SK-N-SH (cell line): ENCODE results near the gene BICC1. TPM values are rescaled to one million over a fixed set of nuclear protein-coding genes. Genes with fewer than 3 reads are reported as not detected.

Experiments
- CTCF ChIA-PET: fragments of 300-600, 350-600 bp; formaldehyde crosslinking; extraction: SDS; loops from one replicate; lab custom pipeline; 2021; lab: Yijun Ruan, JAX
- POLR2A ChIA-PET: fragments of 350-600 bp; sonication (Branson Sonifier 250); formaldehyde crosslinking; extraction: SDS; loops from one replicate; lab custom pipeline; 2020; ENCODE audit warnings: antibody characterized with exemption, inconsistent platforms; lab: Yijun Ruan, JAX
- DNase-seq: peaks from one replicate; pipeline ENCODE4 v3.0.0; 2012
- H2AFZ ChIP-seq: fragments of 200-600 bp; sonication (generic); 2 replicates; pipeline ENCODE4 v1.8.1; 2016; ENCODE audit warnings: antibody characterized with exemption, mild to moderate bottlenecking, low read depth
- H3F3A ChIP-seq: fragments of 200-600 bp; sonication (generic); replicated peaks from 2 replicates; pipeline ENCODE3; 2016; ENCODE audit warnings: antibody characterized with exemption, mild to moderate bottlenecking; ENCODE audit not compliant: insufficient read depth
- H3K27ac ChIP-seq, 2 experiments: fragments of 200-500 bp in 1 of 2; fragments of 200-600 bp in 1 of 2; sonication (Bioruptor generic) in 1 of 2; sonication (generic), shearing (Covaris generic) in 1 of 2; 2 replicates each; pipeline versions ENCODE4 v1.5.1 to v1.6.1; 2014 to 2016; ENCODE audit warnings: low read depth in 2 of 2, inconsistent platforms in 1 of 2, low read length in 1 of 2, mild to moderate bottlenecking in 1 of 2, mixed read lengths in 1 of 2
- H3K27me3 ChIP-seq: fragments of 200-600 bp; sonication (generic), shearing (Covaris generic); 2 replicates; pipeline ENCODE4 v1.6.1; 2016; ENCODE audit warnings: mixed run types; ENCODE audit not compliant: insufficient read depth
- H3K36me3 ChIP-seq, 2 experiments: fragments of 200-500 bp in 1 of 2; fragments of 200-600 bp in 1 of 2; sonication (Bioruptor generic) in 1 of 2; sonication (generic) in 1 of 2; replicated peaks in 1 of 2; 2 replicates each; pipeline versions ENCODE3 to v1.5.1; 2014 to 2016; ENCODE audit warnings: low read length in 1 of 2, mild to moderate bottlenecking in 1 of 2; ENCODE audit not compliant: insufficient read depth in 2 of 2, control insufficient read depth in 1 of 2
- H3K4me1 ChIP-seq, 2 experiments: fragments of 200-500 bp in 1 of 2; fragments of 200-600 bp in 1 of 2; sonication (Bioruptor generic) in 1 of 2; sonication (generic), shearing (Covaris generic) in 1 of 2; 2 replicates each; pipeline versions ENCODE4 v1.5.1 to v1.6.1; 2014 to 2016; ENCODE audit warnings: low read depth in 1 of 2, low read length in 1 of 2, mixed run types in 1 of 2; ENCODE audit not compliant: insufficient read depth in 2 of 2, control insufficient read depth in 1 of 2
- H3K4me2 ChIP-seq: fragments of 200-600 bp; sonication (generic), shearing (Covaris generic); 2 replicates; pipeline ENCODE4 v1.6.1; 2017; ENCODE audit warnings: mixed run types
- H3K4me3 ChIP-seq, 2 experiments: fragments of 200-500 bp in 1 of 2; fragments of 200-600 bp in 1 of 2; sonication (Bioruptor generic) in 1 of 2; sonication (generic), shearing (Covaris generic) in 1 of 2; 2 replicates each; pipeline versions ENCODE4 v1.5.1 to v1.8.1; 2014 to 2016; ENCODE audit warnings: low read depth in 2 of 2, inconsistent platforms in 1 of 2, low read length in 1 of 2, mild to moderate bottlenecking in 1 of 2, mixed read lengths in 1 of 2, moderate library complexity in 1 of 2
- H3K79me2 ChIP-seq: fragments of 200-600 bp; sonication (generic); 2 replicates; pipeline ENCODE4 v1.8.1; 2017; ENCODE audit warnings: mild to moderate bottlenecking; ENCODE audit not compliant: insufficient read depth
- H3K9ac ChIP-seq: fragments of 200-600 bp; sonication (generic); 2 replicates; pipeline ENCODE4 v1.6.1; 2017; ENCODE audit warnings: mixed run types
- H3K9me2 ChIP-seq: fragments of 200-600 bp; sonication (generic); 2 replicates; pipeline ENCODE4 v1.6.1; 2017; ENCODE audit warnings: mixed run types
- H3K9me3 ChIP-seq: fragments of 200-600 bp; sonication (generic); 2 replicates; pipeline ENCODE4 v1.6.1; 2017; ENCODE audit warnings: mixed run types, mild to moderate bottlenecking, moderate library complexity
- H4K20me1 ChIP-seq: fragments of 200-600 bp; sonication (generic); 2 replicates; pipeline ENCODE4 v1.6.1; 2017; ENCODE audit warnings: mild to moderate bottlenecking, mixed run types; ENCODE audit not compliant: insufficient read depth
- JUND ChIP-seq: IDR thresholded peaks from 2 replicates; pipeline ENCODE4 v1.4.0; 2012
- RAD21 ChIP-seq: IDR thresholded peaks from 2 replicates; pipeline ENCODE4 v1.6.1; 2012; ENCODE audit warnings: mild to moderate bottlenecking, low read length
- WGBS: methylation state at CpG from one replicate; pipeline ENCODE4 v1.1.6; 2017; ENCODE audit warnings: low lambda C conversion rate; 5-methylcytosine and 5-hydroxymethylcytosine counted together
- polyA plus RNA-seq, 3 experiments: library from polyadenylated mRNA; depleted of rRNA; stranded (reverse); fragments of >200 nt; gene quantifications; 2 replicates each; pipeline ENCODE4 v1.2.3, GENCODE V29; 2012
- TF ChIP-seq, protein P1 (sequence below): IDR thresholded peaks from 2 replicates; pipeline ENCODE4 v1.6.1; 2012; ENCODE audit warnings: mild to moderate bottlenecking, low read depth, low read length, moderate library complexity
- TF ChIP-seq, protein P2 (sequence below): fragments of 200-600 bp; sonication (generic); IDR thresholded peaks from 2 replicates; pipeline ENCODE4 v1.6.1; 2017; ENCODE audit warnings: antibody characterized with exemption, mild to moderate bottlenecking, moderate library complexity

Gene BICC1
- polyA plus RNA-seq, 1 of the 3 experiments (the other 2 are of a cell fraction): 1.5 TPM

DNA sequence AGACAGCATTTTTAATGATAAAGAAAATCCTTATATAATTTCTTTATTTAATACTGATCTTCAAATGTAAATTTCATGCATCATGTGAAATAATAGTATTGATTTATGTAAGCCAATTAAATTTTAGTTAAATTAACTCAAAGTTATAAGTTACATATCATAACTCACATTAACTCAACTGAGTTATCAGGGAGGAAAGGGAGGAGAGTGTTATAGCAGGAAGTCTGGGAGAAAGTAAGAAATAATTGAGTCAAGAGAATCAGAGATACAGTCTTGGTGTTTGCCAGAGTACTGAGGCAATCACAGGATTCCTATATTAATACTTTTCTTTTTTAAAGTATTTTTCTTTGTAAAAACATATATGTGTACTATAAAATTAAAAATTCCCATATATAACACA lies 4.0 kb downstream of the BICC1 start:
- Histone ChIP-seq H3K36me3 (no peaks in the 10 kb centered on the region), H3K27me3 (no peaks in the 10 kb centered on the region), H3K4me3 (no peak overlapping the region), H3K4me1 (peaks cover 0 to 5% of the 10 kb centered on the region in 2 experiments; a peak in 2 of 4 replicates), H3K9me2 (no peaks in the 10 kb centered on the region), H3K9me3 (no peaks in the 10 kb centered on the region), H3F3A (peaks cover 3% of the 10 kb centered on the region), H3K79me2 (peaks cover 39% of the 10 kb centered on the region), H2AFZ (no peak overlapping the region), H3K4me2 (no peak overlapping the region), H3K27ac (no peak overlapping the region), H4K20me1 (no peaks in the 10 kb centered on the region), H3K9ac (no peak overlapping the region)
- POLR2A ChIA-PET: no interaction called here
- no peak for DNase-seq
- CTCF ChIA-PET: no interaction called here
- TF ChIP-seq, protein P1, sequence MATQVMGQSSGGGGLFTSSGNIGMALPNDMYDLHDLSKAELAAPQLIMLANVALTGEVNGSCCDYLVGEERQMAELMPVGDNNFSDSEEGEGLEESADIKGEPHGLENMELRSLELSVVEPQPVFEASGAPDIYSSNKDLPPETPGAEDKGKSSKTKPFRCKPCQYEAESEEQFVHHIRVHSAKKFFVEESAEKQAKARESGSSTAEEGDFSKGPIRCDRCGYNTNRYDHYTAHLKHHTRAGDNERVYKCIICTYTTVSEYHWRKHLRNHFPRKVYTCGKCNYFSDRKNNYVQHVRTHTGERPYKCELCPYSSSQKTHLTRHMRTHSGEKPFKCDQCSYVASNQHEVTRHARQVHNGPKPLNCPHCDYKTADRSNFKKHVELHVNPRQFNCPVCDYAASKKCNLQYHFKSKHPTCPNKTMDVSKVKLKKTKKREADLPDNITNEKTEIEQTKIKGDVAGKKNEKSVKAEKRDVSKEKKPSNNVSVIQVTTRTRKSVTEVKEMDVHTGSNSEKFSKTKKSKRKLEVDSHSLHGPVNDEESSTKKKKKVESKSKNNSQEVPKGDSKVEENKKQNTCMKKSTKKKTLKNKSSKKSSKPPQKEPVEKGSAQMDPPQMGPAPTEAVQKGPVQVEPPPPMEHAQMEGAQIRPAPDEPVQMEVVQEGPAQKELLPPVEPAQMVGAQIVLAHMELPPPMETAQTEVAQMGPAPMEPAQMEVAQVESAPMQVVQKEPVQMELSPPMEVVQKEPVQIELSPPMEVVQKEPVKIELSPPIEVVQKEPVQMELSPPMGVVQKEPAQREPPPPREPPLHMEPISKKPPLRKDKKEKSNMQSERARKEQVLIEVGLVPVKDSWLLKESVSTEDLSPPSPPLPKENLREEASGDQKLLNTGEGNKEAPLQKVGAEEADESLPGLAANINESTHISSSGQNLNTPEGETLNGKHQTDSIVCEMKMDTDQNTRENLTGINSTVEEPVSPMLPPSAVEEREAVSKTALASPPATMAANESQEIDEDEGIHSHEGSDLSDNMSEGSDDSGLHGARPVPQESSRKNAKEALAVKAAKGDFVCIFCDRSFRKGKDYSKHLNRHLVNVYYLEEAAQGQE: no peak
- TF ChIP-seq, all 33 proteins: peak for 0

DNA sequence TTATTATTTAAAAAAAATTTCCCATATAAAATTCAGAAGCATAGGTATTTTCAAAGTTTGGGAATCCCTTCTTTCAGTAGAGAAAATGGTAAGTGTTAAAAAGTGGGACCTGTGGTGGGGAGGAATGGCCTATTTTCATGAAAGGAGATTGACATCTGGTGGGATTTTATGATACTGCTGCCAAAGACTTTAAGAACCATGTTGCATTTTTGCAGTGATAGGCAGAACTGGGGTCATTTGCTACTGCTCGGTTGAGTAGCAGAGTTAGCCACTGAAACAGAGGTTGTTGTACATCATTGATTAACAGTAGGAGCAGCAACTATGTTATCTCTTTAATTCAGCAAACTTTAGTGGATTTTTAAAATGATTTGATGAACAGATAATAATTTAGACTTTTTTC lies 4.4 kb downstream of the BICC1 start:
- TF ChIP-seq RAD21 (0 out of 2 replicates have a peak, but pooled peaks have one; percentile 2), JUND (no peak)
- TF ChIP-seq, protein P2, sequence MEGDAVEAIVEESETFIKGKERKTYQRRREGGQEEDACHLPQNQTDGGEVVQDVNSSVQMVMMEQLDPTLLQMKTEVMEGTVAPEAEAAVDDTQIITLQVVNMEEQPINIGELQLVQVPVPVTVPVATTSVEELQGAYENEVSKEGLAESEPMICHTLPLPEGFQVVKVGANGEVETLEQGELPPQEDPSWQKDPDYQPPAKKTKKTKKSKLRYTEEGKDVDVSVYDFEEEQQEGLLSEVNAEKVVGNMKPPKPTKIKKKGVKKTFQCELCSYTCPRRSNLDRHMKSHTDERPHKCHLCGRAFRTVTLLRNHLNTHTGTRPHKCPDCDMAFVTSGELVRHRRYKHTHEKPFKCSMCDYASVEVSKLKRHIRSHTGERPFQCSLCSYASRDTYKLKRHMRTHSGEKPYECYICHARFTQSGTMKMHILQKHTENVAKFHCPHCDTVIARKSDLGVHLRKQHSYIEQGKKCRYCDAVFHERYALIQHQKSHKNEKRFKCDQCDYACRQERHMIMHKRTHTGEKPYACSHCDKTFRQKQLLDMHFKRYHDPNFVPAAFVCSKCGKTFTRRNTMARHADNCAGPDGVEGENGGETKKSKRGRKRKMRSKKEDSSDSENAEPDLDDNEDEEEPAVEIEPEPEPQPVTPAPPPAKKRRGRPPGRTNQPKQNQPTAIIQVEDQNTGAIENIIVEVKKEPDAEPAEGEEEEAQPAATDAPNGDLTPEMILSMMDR: peak; percentile 22; the same call in 1 of the 2 replicates
- Histone ChIP-seq H2AFZ (no peak overlapping the region), H3K9me2 (no peaks in the 10 kb centered on the region), H3K27ac (no peak overlapping the region), H3K9me3 (no peaks in the 10 kb centered on the region), H3F3A (peaks cover 3% of the 10 kb centered on the region), H4K20me1 (no peaks in the 10 kb centered on the region), H3K36me3 (no peaks in the 10 kb centered on the region), H3K27me3 (no peaks in the 10 kb centered on the region), H3K79me2 (peaks cover 39% of the 10 kb centered on the region), H3K4me2 (no peak overlapping the region), H3K4me1 (peaks cover 0 to 5% of the 10 kb centered on the region in 2 experiments; a peak in 2 of 4 replicates), H3K4me3 (no peak overlapping the region), H3K9ac (no peak overlapping the region)
- POLR2A ChIA-PET: no interaction called here
- no peak for DNase-seq
- CTCF ChIA-PET: interaction anchor here (1.0 to 1.7 kb wide), 3 partner anchors 12 to 150 kb away, joined by 3 to 5 read pairs (median 3); no protein-coding TSS in a partner anchor
- WGBS: 32% methylated on average over 1 of the region's 1 CpG
